Kidney (tissue), 14 donors: ENCODE results near the gene CDC14A. TPM values are rescaled to one million over a fixed set of nuclear protein-coding genes. Genes with fewer than 3 reads are reported as not detected.

Experiments used
- DNase-seq, 5 donors: peaks; one replicate each; pipeline ENCODE4 v3.0.0-alpha.2; 2013 to 2020
- FAIRE-seq: peaks from 2 replicates; lab custom pipeline; 2012; peaks lifted over from hg19 to GRCh38; lab: Jason Lieb, UNC
- H3K27ac ChIP-seq, 2 donors: one replicate each; pipeline ENCODE4 v1.7.0; 2013; ENCODE audit warnings: low read depth in 2 of 2, low read length in 2 of 2, inconsistent platforms in 1 of 2
- H3K27me3 ChIP-seq: one replicate; pipeline ENCODE4 v1.7.1; 2013; ENCODE audit warnings: low read length, inconsistent platforms; ENCODE audit not compliant: control insufficient read depth, insufficient read depth
- H3K36me3 ChIP-seq, 3 donors: one replicate each; pipeline versions ENCODE4 v1.7.0 to v1.7.1; 2013; ENCODE audit warnings: low read length in 3 of 3, control low read depth in 1 of 3, inconsistent platforms in 1 of 3; ENCODE audit not compliant: insufficient read depth in 3 of 3, control insufficient read depth in 2 of 3
- H3K4me1 ChIP-seq, 3 donors: one replicate each; pipeline versions ENCODE4 v1.7.0 to v1.7.1; 2013; ENCODE audit warnings: low read length in 3 of 3, inconsistent platforms in 1 of 3, low read depth in 1 of 3; ENCODE audit not compliant: control insufficient read depth in 2 of 3, insufficient read depth in 2 of 3
- H3K4me3 ChIP-seq, 3 donors: one replicate each; pipeline versions ENCODE4 v1.7.0 to v1.8.1; 2013; ENCODE audit warnings: low read length in 3 of 3, control low read depth in 1 of 3, inconsistent platforms in 1 of 3
- H3K9ac ChIP-seq, 3 donors: one replicate each; pipeline versions ENCODE4 v1.7.0 to v1.7.1; 2013; ENCODE audit warnings: low read length in 3 of 3, control low read depth in 1 of 3, inconsistent platforms in 1 of 3
- H3K9me3 ChIP-seq, 3 donors: one replicate each; pipeline versions ENCODE4 v1.7.0 to v1.7.1; 2013; ENCODE audit warnings: low read length in 3 of 3, control low read depth in 1 of 3, inconsistent platforms in 1 of 3; ENCODE audit not compliant: control insufficient read depth in 2 of 3, insufficient read depth in 1 of 3
- CTCF ChIP-seq: IDR thresholded peaks from 3 replicates; pipeline ENCODE4 v1.5.1; 2012; ENCODE audit warnings: mild to moderate bottlenecking, moderate library complexity, borderline replicate concordance; ENCODE audit not compliant: insufficient read depth; ENCODE audit errors: extremely low read depth
- intact Hi-C: fragments of 100-400 bp; cut with DNase I; formaldehyde crosslinking; loops from one replicate; pipeline ENCODE4 v1.11.1; 2022
- polyA plus RNA-seq: library from polyadenylated mRNA; stranded (reverse); fragments of 350-450 nt; fragmentation: Illumina TruSeq; extraction: RNeasy Lipid Tissue Mini Kit (QIAGEN cat#74804); gene quantifications from one replicate; pipeline ENCODE4 v1.2.3, GENCODE V29; 2014; ENCODE audit warnings: low read depth, low replicate concordance; ENCODE audit not compliant: insufficient read depth
- total RNA-seq: library from RNA; stranded (reverse); fragmentation: NEBNext Ultra II Directional; extraction: Animal tissue kit (Norgen Biotek cat#: 25700); gene quantifications from one replicate; pipeline ENCODE4 v1.2.1, GENCODE V29; 2021
- donor health status: control.
- donor health status: control.
- donor health status: control.
- donor health status: control.
- donor health status: control.
- donor health status: DM: yes; HTN: yes; CAD: no.
- donor health status: Normal renal cell carcinoma (clear cell type).

Gene CDC14A
- total and polyA plus RNA-seq, 2 donors from 2014 or later = 4.7 to 11.9 TPM

GRCh38 chr1:100443811-100444571 is 91.7 kb downstream of the CDC14A start:
- Histone ChIP-seq H3K4me3 (no peak overlapping the region), H3K27ac (peak overlapping the region in 1 of 2 donors; percentile 52), H3K4me1 (no peaks in the 10 kb centered on the region), H3K27me3 (no peaks in the 10 kb centered on the region), H3K36me3 (peaks cover 0 to 4% (median 2%) of the 10 kb centered on the region in 3 donors), H3K9me3 (no peaks in the 10 kb centered on the region), H3K9ac (no peak overlapping the region)
- no peak for FAIRE-seq
- TF ChIP-seq CTCF = no peak
- intact Hi-C loops = no loop called here
- DNase-seq = peak in 1 of 5 donors; percentile 10

GRCh38 chr1:100445565-100445964 is 93.3 kb downstream of the CDC14A start:
- no peak for DNase-seq
- Histone ChIP-seq H3K27ac (no peak overlapping the region), H3K9ac (no peak overlapping the region)

GRCh38 chr1:100448366-100448765 is 96.1 kb downstream of the CDC14A start:
- no peak overlapping the region for H3K27ac ChIP-seq
- no peaks in the 10 kb centered on the region for H3K9me3 ChIP-seq
- FAIRE-seq (no peak), DNase-seq (no peak)
- H3K4me1 ChIP-seq = no peaks in the 10 kb centered on the region
- no peak for TF ChIP-seq CTCF
- no peak overlapping the region for H3K9ac ChIP-seq
- intact Hi-C loops = no loop called here
- no peaks in the 10 kb centered on the region for H3K27me3 ChIP-seq
- H3K36me3 ChIP-seq = peaks cover 0 to 4% (median 2%) of the 10 kb centered on the region in 3 donors
- no peak overlapping the region for H3K4me3 ChIP-seq

More at GRCh38 chr1:100445565-100445964, 93.3 kb downstream of the CDC14A start:
- intact Hi-C loops = no loop called here
- Histone ChIP-seq H3K4me3 (no peak overlapping the region), H3K27me3 (no peaks in the 10 kb centered on the region), H3K36me3 (peaks cover 0 to 4% (median 2%) of the 10 kb centered on the region in 3 donors), H3K4me1 (no peaks in the 10 kb centered on the region), H3K9me3 (no peaks in the 10 kb centered on the region)
- FAIRE-seq = no peak
- TF ChIP-seq CTCF = no peak
